Vagina (tissue), 2 donors: ENCODE measurements around the gene F5. TPM values are rescaled to one million over a fixed set of nuclear protein-coding genes. Genes with fewer than 3 reads are reported as not detected.

Experiments used
- DNase-seq, 2 donors: peaks; one replicate each; pipeline ENCODE4 v3.0.0-alpha.2; 2017; ENCODE audit errors: extremely low spot score in 2 of 2
- H3K27ac ChIP-seq: fragments of 200-600 bp; sonication (generic); one replicate; pipeline ENCODE4 v1.5.1; 2019
- H3K27me3 ChIP-seq: fragments of 200-600 bp; sonication (generic); one replicate; pipeline ENCODE4 v1.5.1; 2019
- H3K36me3 ChIP-seq, 2 donors: fragments of 200-600 bp; sonication (generic); one replicate each; pipeline ENCODE4 v1.5.1; 2017 to 2019
- H3K4me1 ChIP-seq: fragments of 200-600 bp; sonication (generic); one replicate; pipeline ENCODE4 v1.5.1; 2019
- H3K4me3 ChIP-seq, 2 donors: fragments of 200-600 bp; sonication (generic); 1 replicate in 1 of 2; 2 replicates in 1 of 2; pipeline ENCODE4 v1.5.1; 2016 to 2019
- H3K9me3 ChIP-seq: fragments of 200-600 bp; sonication (generic); one replicate; pipeline ENCODE4 v1.5.1; 2019
- CTCF ChIP-seq, 3 experiments: fragments of 450-650 bp in 2 of 3; fragments of 200-600 bp in 1 of 3; sonication (generic) in 1 of 3; IDR thresholded peaks; one replicate each; pipeline ENCODE4 v1.5.1; 2017 to 2019; ENCODE audit warnings: antibody characterized with exemption in 3 of 3, mild to moderate bottlenecking in 2 of 3, moderate library complexity in 2 of 3
- POLR2A ChIP-seq, 2 donors: fragments of 450-650 bp; IDR thresholded peaks; one replicate each; pipeline ENCODE4 v1.6.1; 2017; ENCODE audit warnings: antibody characterized with exemption in 2 of 2, mild to moderate bottlenecking in 2 of 2, moderate library complexity in 2 of 2
- POLR2AphosphoS5 ChIP-seq, 2 donors: sonication (generic); formaldehyde crosslinking; IDR thresholded peaks; one replicate each; pipeline ENCODE4 v1.9.0; 2017; ENCODE audit warnings: antibody characterized with exemption in 2 of 2, mild to moderate bottlenecking in 2 of 2, low read depth in 1 of 2; ENCODE audit not compliant: insufficient read depth in 1 of 2
- intact Hi-C: fragments of 100-400 bp; cut with DNase I; formaldehyde crosslinking; loops from one replicate; pipeline ENCODE4 v1.15.1; 2023
- total RNA-seq: library from RNA; depleted of rRNA; stranded (reverse); fragments of >200 nt; gene quantifications from one replicate; pipeline ENCODE4 v1.2.3, GENCODE V29; 2016

F5 gene
- total RNA-seq, 1 donor from 2014 or later: 3.9 TPM

GRCh38 chr1:169527001-169527400 is 59.3 kb downstream of the F5 start:
- TF ChIP-seq POLR2AphosphoS5 (IDR thresholded peaks at IDR 0.05; ENCODE audit: insufficient read depth in 1 of 2, low read depth in 1 of 2): no peak
- TF ChIP-seq CTCF (IDR thresholded peaks at IDR 0.05): no peak
- TF ChIP-seq POLR2A (IDR thresholded peaks at IDR 0.05): no peak
- Histone ChIP-seq H3K36me3 (no peaks in the 10 kb centered on the region), H3K27ac (peak overlapping the region; percentile 57), H3K9me3 (no peaks in the 10 kb centered on the region), H3K4me1 (no peaks in the 10 kb centered on the region), H3K27me3 (no peaks in the 10 kb centered on the region), H3K4me3 (no peak overlapping the region)
- intact Hi-C loops: no loop called here
- DNase-seq: no peak

- H3K9me3 ChIP-seq: no peaks in the 10 kb centered on the region
- no peak overlapping the region for H3K27ac ChIP-seq
- H3K4me1 ChIP-seq: no peaks in the 10 kb centered on the region
- no peaks in the 10 kb centered on the region for H3K36me3 ChIP-seq
- H3K27me3 ChIP-seq: no peaks in the 10 kb centered on the region
- no peak overlapping the region for H3K4me3 ChIP-seq
- DNase-seq: no peak
- TF ChIP-seq POLR2AphosphoS5 (IDR thresholded peaks at IDR 0.05; ENCODE audit: insufficient read depth in 1 of 2, low read depth in 1 of 2) (no peak), POLR2A (IDR thresholded peaks at IDR 0.05) (no peak), CTCF (IDR thresholded peaks at IDR 0.05) (no peak)
- intact Hi-C loops: no loop called here
Observed at GRCh38 chr1:169526120-169526832, 60.0 kb downstream of the F5 start.

GRCh38 chr1:169525391-169525790 is 60.9 kb downstream of the F5 start:
- Histone ChIP-seq H3K4me1 (no peaks in the 10 kb centered on the region), H3K36me3 (no peaks in the 10 kb centered on the region), H3K4me3 (no peak overlapping the region), H3K27me3 (no peaks in the 10 kb centered on the region), H3K9me3 (no peaks in the 10 kb centered on the region), H3K27ac (no peak overlapping the region)
- intact Hi-C loops: no loop called here
- DNase-seq: no peak
- TF ChIP-seq POLR2A (IDR thresholded peaks at IDR 0.05) (no peak), POLR2AphosphoS5 (IDR thresholded peaks at IDR 0.05; ENCODE audit: insufficient read depth in 1 of 2, low read depth in 1 of 2) (no peak), CTCF (IDR thresholded peaks at IDR 0.05) (no peak)

GRCh38 chr1:169523904-169524303 is 62.4 kb downstream of the F5 start:
- TF ChIP-seq CTCF (IDR thresholded peaks at IDR 0.05): no peak
- TF ChIP-seq POLR2A (IDR thresholded peaks at IDR 0.05): no peak
- no peak for TF ChIP-seq POLR2AphosphoS5 (IDR thresholded peaks at IDR 0.05; ENCODE audit: insufficient read depth in 1 of 2, low read depth in 1 of 2)
- DNase-seq: no peak
- H3K27ac ChIP-seq: no peak overlapping the region
- intact Hi-C loops: no loop called here
- no peak overlapping the region for H3K4me3 ChIP-seq
- no peaks in the 10 kb centered on the region for H3K4me1 ChIP-seq
- no peaks in the 10 kb centered on the region for H3K27me3 ChIP-seq
- no peaks in the 10 kb centered on the region for H3K9me3 ChIP-seq
- H3K36me3 ChIP-seq: no peaks in the 10 kb centered on the region

- no peaks in the 10 kb centered on the region for H3K36me3 ChIP-seq
- intact Hi-C loops: no loop called here
- H3K9me3 ChIP-seq: no peaks in the 10 kb centered on the region
- H3K27ac ChIP-seq: no peak overlapping the region
- TF ChIP-seq CTCF (IDR thresholded peaks at IDR 0.05) (no peak), POLR2A (IDR thresholded peaks at IDR 0.05) (no peak), POLR2AphosphoS5 (IDR thresholded peaks at IDR 0.05; ENCODE audit: insufficient read depth in 1 of 2, low read depth in 1 of 2) (no peak)
- DNase-seq: no peak
- no peaks in the 10 kb centered on the region for H3K27me3 ChIP-seq
- no peaks in the 10 kb centered on the region for H3K4me1 ChIP-seq
- H3K4me3 ChIP-seq: no peak overlapping the region
Observed at GRCh38 chr1:169521226-169521625, 65.1 kb downstream of the F5 start.
